Stimulated activated naive CD4-positive, alpha-beta T cell (primary cell): ENCODE results near the gene HS3ST2.
A peak's percentile ranks its signal among the peaks of the same experiment; 100 is the strongest.
"Not testable (repeated sequence)": the region's sequence is repeated elsewhere in the genome, so short reads cannot be mapped to it uniquely, and the experiment has no call there.

Experiments
- DNase-seq, 6 experiments: peaks; one replicate each; lab custom pipeline; 2025; lab: John Stamatoyannopoulos, UW

HS3ST2 gene

DNA sequence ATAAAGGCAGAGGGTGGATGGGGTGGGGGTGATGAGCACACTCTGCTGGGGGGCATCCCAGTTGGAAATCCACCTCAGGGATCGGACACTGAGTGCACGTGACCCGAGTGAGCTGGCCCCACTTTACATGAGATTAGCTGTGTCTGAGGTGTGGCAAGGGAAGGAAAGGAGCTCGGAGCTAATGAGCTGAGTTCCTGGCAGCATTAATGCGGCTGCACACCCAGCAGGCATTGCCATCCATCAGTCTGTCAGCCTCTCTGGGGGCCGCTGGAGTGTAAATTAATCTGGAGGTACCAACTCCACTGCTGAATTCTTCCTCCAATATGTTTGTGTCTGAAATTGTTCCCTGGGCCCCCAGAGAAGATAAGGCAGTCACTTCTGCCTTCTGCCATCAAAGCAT is 65.5 kb downstream of the HS3ST2 start:
- no peak for DNase-seq

DNA sequence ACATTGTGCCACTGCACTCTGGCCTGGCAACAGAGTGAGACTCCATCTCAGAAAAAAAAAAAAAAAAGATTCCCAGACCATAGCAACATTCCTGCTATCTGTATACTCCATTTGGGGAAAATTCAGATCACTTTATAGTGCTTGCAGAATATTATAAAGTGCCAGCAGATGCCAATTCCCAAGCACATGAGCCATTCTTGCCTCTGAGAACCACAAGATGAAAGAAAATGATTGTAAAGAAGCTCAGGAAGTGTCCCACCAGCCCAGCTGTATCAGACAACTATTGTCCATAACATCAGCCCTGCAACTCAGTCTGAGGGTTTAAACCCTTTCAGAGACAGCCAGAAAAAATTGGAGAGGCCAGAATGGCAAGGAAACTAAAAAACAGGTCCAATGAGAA is 69.0 kb downstream of the HS3ST2 start:
- DNase-seq: no peak

DNA sequence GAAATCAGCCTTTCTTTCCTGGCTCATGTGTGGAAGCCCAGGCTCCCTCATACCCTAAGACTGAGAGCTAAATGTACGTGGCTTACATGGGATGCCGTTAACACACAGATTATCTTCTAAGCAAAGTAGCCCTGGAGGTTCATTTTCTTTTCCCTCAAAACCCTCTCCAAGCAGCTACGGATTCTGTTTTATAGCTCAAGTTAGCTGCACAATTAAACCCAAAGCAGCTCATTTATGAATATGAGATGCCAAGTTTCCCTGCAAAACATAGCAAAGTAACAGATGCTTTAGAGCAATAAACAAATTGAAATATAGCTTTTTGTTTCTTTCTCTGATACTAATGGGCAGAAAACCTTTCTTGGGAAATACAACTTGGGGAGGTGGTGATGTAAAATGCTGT is 72.0 kb downstream of the HS3ST2 start:
- DNase-seq: no peak

DNA sequence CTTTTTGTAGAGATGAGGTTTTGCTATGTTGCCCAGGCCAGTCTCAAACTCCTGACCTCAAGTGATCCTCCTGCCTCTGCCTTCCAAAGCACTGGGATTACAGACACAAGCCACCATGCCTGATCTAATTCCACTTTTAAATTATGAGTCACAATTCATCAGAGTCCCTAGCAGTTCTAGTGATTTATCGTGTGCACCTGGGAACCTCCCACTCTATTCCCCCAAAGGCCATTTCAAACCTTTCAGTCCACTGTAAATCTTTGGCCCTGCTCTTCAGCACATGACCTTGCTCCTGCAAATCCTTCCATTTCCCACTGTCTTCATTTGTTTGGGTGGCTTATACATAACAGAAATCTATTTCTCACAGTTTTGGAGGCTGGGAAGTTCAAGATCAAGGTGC is 73.0 kb downstream of the HS3ST2 start:
- no peak for DNase-seq

DNA sequence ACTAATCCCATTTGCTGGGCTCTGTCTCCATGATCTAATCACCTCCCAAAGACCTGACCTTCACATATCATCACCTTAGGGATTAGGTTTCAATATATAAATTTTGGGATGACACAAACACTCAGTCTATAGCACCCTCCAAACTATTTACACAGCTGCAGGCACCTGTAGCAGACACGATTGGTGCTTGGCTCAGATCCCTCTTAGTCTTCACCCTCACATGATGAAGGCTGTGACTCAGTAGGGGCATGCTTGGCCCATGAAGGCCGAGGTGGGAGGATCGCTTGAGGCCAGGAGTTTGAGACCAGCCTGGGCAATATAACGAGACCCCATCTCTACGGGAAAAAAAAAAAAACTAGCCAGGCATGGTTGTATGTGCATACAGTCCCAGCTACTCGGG is 73.5 kb downstream of the HS3ST2 start:
- DNase-seq: no peak

DNA sequence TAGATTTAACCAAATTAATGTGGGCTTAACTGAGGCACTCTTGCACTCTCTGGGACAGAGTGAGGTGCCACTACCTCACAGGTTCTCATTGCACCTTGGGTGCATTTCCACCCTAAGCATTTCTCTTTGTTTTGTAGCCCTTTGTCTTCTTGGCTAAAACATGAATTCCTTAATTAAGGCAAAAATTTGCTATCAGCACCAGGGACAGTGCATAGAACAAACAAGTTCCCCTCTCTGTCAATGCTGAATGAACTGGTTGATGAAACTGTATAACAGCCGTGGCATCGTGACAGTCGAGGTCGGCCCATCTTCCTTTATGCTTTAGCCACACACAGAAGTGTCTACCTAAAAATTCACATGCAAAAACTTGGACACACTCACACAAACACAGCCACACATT is 74.8 kb downstream of the HS3ST2 start:
- no peak for DNase-seq

DNA sequence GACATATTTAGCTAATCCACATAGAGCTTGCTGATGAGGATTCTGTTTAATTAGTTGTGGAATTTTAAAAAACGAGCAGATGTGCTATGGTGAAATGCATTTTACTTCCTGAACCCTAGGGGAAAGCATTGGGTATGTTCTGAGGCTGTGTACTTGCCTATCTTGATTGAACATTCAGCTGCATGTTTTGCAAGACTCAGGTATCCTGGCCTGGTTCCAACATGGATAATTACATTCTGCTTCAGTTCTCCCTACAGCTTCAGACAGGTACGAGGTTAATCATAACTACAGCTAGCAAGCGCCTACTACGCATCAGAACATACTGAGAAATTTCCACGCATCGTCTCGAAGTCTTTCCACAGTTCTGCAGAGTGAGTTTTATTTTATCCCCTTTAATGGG is 77.0 kb downstream of the HS3ST2 start:
- no peak for DNase-seq

DNA sequence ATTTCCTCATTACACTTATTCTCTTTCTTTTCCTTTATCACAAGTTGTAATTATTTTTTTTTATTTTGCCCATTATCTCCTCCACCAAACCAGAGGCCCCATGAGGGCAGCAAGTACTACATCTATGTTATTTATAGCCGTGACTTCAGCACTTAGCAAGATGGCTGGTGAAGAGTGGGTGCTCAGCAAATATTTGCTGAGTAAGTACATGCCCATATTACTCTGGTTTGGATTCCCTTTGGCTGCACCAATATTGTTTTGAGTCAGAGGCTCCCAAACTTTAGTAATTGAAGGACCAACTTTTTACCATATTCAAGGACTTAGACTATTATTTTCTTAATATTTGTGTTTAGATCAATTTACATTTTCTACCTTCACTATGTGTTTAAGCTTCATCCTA is 83.2 kb downstream of the HS3ST2 start:
- DNase-seq: no peak

DNA sequence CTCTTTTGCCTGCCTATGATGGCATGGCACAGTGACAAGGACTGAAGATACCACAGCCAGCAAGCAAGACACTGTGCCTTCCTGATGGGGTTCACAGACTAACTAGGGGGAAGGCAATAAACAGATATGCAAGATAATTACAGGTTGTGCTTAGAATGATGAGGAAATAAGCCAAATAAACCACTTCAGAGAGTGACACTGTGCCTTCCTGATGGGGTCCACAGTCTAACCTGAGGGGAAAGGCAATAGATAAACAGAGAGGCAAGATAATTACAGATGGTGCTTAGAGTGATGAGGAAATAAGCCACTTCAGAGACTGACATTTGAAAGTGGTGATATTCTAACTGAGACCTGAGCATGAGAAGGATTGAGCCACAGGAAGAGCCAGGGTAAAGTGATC is 84.2 kb downstream of the HS3ST2 start:
- DNase-seq: no peak

DNA sequence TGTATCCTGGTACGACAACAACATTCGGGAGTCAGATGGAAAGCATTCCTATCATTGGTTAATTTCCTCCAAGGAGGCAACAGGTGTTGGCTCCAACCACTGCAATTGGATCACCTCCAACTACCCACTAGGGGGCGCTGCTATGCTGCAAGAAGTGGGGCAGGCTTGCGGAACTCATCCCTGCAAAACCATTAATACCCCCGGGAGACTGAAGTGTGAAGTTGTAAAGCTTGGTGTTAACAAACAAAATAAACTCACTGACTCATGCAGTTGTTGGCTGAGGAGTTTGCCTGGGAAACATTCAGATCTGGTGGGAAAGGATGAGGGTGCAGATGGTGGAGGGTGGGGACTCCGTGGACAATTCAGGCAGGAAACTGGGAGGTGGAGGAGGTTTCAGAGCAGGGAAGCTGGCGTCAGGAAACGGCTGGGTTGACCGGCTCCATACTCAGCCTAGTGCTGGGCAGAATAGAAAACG is 84.9 kb downstream of the HS3ST2 start:
- DNase-seq: peak in 1 of 6 experiments; percentile 2

DNA sequence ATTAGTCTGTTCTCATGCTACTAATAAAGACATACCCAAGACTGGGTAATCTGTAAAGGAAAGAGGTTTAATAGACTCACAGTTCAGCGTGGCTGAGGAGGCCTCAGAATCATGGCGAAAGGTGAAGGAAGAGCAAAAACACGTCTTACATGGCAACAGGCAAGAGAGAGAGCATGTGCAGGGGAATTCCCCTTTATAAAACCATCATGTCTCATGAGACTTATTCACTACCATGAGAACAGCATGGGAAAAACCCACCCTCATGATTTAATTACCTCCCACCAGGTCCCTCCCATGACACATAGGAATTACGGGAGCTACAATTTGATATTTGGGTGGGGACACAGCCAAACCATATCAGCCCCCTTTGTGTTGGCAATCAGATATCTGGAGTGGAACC is 85.6 kb downstream of the HS3ST2 start:
- not testable (repeated sequence) for DNase-seq

DNA sequence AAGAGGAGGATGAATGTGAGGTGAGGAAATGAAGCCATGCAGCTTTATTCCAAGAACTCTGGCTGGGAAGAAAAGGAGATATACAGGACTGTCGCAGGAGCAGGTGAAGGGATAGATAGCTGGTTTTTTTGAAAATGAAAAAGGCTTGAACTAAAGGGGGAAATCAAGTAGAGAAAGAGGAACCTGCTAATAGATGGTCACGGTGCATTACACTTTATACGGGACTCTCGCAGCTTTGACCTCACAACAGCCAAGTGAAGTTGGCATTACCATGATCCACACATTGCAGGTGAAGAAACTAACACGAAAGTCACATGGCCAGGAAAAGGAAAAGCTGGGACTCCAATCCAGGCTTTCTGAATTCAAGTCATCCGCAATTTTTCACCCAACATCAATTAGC is 86.9 kb downstream of the HS3ST2 start:
- DNase-seq: no peak

DNA sequence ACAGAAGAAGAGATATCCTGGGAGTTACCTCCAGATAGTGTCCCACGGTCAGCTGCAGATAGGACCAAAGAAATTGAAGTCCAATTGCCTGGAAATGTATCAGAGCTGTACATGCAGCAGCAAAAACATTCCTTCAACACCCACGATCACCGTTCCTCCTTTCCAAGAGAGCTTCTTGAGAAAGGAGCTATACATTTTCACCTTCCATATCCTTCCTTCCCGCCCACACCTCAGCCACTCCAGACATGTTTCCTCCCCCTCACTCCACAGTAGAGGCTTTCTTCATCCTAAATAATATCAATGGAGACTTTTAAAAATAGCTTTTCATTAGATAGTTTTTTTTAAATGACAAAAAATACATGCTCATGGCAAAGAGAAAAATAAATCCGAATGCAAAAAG is 87.6 kb downstream of the HS3ST2 start:
- no peak for DNase-seq

DNA sequence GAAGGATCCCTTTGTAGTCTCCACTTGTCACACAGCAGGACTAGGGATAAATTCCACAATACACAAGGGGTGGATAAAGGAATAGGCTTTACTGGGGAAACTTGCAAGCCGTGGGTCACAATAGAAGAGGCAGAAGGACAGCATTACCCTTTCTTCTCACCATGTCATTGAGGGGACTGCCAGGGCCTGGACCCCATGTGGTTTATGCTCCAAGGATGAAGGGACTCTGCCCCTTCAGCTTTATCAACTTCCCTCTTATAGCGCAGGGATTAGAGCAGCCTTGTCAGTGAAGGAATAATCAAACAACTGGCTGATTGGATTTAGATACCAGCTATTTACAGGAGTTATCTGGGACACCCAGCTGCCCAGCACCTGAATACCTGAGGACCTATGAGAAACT is 89.8 kb downstream of the HS3ST2 start:
- no peak for DNase-seq

DNA sequence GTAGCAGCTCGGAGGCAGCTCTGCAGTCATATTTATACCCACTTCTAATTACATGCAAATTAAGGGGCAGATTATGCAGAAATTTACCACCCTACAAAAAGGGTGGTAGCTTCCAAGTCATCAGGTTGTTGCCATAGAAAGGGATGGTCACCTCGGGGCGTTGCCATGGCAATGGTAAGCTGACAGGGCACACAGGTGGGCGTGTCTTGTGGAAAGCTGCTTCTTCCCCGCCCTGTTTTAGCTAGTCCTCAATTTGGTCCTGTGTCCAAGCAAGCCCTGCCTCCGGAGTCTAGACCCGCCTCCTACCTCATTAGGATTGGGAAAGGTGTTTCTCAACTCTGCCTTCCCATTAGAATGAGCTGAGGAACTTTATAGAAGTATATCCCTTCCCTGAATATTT is 98.7 kb downstream of the HS3ST2 start:
- no peak for DNase-seq

DNA sequence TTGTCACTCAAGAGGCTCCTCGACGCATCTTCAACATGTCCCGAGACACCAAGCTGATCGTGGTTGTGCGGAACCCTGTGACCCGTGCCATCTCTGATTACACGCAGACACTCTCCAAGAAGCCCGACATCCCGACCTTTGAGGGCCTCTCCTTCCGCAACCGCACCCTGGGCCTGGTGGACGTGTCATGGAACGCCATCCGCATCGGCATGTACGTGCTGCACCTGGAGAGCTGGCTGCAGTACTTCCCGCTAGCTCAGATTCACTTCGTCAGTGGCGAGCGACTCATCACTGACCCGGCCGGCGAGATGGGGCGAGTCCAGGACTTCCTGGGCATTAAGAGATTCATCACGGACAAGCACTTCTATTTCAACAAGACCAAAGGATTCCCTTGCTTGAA is 101.0 kb downstream of the HS3ST2 start:
- no peak for DNase-seq

DNA sequence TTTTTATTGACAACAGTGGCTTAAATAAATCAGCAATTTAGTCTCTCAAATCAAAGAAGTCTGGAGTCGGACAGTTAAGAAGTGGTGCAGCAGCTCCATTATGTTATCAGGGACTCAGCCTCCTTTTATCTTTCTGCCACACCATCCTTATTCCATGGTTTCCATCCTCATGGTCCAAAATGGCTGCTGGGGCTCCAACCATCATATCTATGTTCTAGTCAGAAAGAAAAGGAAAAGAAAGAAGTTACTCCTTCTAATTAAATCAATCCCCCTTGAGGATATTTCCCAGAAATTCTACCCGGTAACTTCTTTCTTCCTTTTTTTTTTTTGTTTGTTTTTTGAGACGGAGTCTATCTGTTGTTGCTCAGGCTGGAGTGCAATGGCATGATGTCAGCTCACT is 109.5 kb downstream of the HS3ST2 start:
- no peak for DNase-seq

DNA sequence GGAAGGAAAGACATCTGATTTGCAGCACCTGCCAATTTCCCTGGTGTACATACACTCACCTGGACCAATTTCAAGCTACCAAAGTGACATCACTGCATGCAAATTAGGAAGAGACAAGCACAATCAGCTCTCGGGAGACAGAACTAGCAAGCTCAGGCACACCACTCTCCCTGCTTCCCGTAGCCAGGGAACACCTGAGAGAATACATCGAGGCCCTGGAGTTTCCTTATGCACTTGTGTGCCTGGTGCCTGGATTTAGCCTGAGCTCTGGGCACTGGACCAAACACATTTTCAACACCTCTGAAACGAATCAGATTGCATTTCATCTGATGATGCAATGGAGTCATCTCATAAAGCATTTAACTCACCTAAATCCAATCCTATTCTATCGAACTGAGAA is 110.5 kb downstream of the HS3ST2 start:
- DNase-seq: no peak

DNA sequence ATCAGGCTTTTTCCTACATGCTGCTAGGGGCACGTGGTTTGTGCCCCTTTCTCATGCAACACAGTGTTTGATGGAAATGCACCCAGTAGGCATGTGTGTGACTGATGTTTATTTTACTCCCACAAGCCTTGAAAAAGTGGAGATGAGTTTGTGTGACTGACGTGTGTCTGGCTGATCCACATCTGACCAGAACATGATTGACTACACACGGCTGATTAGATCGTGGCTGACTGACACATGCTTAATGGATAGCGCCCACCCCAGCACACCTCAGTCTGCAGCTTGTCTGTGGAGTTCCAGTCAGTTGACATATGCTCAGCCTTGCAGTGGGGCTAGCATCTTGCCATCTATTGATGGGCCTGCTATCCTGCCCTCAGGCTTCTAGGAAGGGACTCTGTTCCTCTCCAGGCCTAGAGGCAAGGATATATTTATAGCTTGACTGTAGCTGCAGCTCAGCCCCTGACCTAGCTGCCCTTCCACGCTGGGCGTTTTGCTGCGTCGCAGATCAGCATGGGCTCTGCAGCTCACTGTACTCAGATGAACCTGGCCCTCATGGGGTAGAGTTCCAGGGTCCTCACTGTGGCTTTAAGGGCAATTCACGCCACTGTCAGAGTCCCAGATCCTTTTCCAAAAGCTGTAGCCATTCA is 112.3 kb downstream of the HS3ST2 start:
- no peak for DNase-seq

DNA sequence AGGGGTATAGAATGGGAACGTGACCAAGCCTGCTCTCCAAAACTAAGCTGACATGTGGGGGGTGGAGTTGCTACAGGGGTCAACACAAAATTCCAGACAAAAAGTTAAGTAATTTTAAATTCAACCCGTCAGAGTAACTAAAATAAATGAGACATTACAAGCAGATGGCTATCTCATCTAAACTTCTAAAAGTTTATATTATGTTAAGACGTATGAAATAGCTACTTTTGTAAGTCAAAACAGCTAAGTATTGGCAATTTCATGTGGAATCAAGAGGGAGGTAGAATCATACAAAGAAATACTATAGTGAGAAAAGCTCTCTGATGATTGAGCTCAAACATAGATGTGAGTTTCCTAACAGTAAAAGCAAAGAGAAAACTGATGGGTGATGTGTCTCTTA is 113.3 kb downstream of the HS3ST2 start:
- no peak for DNase-seq

DNA sequence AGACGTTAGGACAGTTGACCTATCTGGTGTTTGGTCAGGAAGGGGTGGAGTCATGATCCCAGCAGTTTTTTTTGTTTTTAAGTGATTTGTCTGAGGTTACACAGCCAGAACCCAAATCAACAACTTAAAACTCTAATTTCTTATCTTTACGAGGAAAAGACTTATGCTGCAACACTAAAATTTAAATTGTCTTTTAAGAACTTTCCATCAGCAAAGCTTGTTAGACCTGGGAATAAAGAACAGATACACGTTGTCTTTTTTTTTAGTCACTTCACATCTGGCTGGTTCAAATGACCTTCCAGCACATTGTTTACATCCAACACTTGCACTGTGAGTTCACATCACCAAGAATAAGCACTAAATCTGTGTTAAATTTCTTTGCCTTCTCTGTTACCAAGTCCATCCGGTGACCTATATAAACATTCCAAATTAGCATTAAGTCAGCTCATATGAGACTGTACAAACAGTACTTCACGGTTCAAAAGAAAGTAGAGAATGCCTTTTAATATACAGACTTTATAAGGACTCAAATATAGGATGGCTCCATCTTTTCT is 115.0 kb downstream of the HS3ST2 start:
- DNase-seq: no peak

DNA sequence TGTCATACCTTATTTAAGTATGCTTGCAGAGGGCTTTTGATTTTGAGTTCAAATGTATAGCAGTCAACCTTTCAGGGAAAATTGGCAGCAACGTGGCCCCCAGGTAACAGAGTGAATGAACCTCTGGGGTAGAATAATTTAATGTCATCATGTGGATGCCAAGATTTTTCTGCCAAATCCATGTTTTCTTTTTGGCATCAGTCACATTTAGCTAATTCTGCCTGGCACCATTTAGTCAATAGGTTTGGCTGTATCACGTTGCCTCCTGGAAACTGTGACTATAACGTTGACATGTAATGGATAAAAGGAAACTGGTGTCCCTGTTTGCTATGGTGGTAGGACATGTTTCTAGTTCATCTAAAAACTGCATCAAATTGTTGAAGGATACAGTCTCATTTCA is 115.5 kb downstream of the HS3ST2 start:
- no peak for DNase-seq

DNA sequence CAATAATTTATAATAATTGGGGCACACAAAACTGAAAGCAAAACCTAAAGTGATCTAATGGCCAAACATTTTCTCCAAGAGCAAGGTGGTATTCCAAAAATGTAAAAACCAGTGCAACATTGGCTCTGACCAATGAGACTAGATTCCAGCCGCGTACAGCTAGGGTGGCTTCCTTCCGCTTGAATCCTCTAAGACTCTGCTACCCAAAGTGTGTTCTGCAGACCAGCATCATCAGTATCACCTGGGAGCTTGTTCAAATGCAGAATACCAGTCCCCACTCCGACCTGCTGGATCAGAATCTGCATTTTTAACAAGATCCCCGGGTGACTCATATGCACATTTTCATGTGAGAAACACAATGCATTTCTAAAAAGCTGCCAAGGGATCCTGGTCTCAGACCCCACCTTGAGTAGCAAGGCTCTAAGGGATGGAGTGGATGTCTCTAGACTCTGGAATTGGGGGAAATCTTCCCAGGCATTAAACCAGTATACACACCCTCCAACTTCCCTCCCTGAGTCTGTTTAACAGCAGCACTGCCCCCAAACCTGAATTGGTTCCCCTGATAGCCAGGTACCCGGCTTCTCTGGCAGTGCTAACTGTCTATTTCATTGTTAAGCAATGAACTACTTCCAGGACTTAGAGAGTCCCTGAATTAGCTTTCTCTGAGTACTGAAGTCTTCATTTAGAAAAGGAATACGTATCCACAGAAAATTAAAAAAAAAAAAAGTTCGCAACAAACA is 118.2 kb downstream of the HS3ST2 start:
- DNase-seq: no peak

DNA sequence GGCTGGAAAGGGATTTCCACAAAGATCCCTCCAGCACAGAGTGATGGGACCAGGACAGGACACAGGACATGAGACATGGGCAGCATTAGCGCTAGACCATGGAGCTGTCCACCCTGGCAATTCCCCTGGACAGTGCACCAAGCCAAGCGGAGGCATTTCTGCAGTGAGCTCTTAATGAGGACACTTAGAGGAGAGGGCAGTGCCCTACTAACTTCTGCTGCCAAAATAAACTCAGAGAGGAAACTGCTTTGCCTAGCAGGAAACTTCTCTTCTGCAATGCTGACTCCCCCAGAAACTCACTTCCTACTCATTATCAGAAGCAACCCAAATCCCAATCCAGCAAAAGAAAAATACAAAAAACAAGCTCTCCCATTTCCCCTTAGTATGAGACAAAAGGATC is 119.2 kb downstream of the HS3ST2 start:
- no peak for DNase-seq
